H1 (cell line): ENCODE data around the gene SKAP1. TPM values are rescaled to one million over a fixed set of nuclear protein-coding genes. Genes with fewer than 3 reads are reported as not detected.

ENCODE experiments used
- CTCF ChIA-PET: fragments of 300-600 bp; sonication (Branson Sonifier 250); formaldehyde crosslinking; loops from one replicate; lab custom pipeline; 2021; ENCODE audit not compliant: partially characterized antibody; lab: Charles Lee
- POLR2A ChIA-PET: fragments of 300-600 bp; sonication (Branson Sonifier 250); formaldehyde crosslinking; loops from one replicate; lab custom pipeline; 2021; ENCODE audit warnings: inconsistent platforms; ENCODE audit not compliant: partially characterized antibody; lab: Charles Lee
- DNase-seq, 2 experiments: peaks; one replicate each; pipeline versions ENCODE4 v3.0.0 to v3.0.0-alpha.2; 2010 to 2022; ENCODE audit warnings: low spot score in 2 of 2, low read depth in 1 of 2, mixed read lengths in 1 of 2
- FAIRE-seq: peaks from 2 replicates; lab custom pipeline; 2011; peaks lifted over from hg19 to GRCh38; lab: Jason Lieb, UNC
- H2AFZ ChIP-seq: 2 replicates; pipeline ENCODE4 v1.8.1; 2012; ENCODE audit warnings: low read length, inconsistent platforms
- H2AK5ac ChIP-seq: 2 replicates; pipeline ENCODE4 v1.6.1; 2013; ENCODE audit warnings: low read depth, low read length
- H2BK120ac ChIP-seq: replicated peaks from 2 replicates; pipeline ENCODE3; 2013; ENCODE audit warnings: low read depth, low read length, inconsistent platforms
- H2BK12ac ChIP-seq: 2 replicates; pipeline ENCODE4 v1.6.1; 2013; ENCODE audit warnings: low read depth, low read length
- H2BK15ac ChIP-seq: 2 replicates; pipeline ENCODE4 v1.6.1; 2013; ENCODE audit warnings: low read length
- H2BK20ac ChIP-seq: 2 replicates; pipeline ENCODE4 v1.6.1; 2013; ENCODE audit warnings: low read length
- H2BK5ac ChIP-seq: 2 replicates; pipeline ENCODE4 v1.6.1; 2013; ENCODE audit warnings: low read depth, low read length
- H3K14ac ChIP-seq: 2 replicates; pipeline ENCODE4 v1.6.1; 2013; ENCODE audit warnings: inconsistent platforms; ENCODE audit not compliant: insufficient read length
- H3K18ac ChIP-seq: 2 replicates; pipeline ENCODE4 v1.6.1; 2013; ENCODE audit warnings: low read length; ENCODE audit errors: extremely low read depth
- H3K23ac ChIP-seq: 2 replicates; pipeline ENCODE4 v1.6.1; 2013; ENCODE audit warnings: inconsistent platforms; ENCODE audit not compliant: insufficient read length
- H3K23me2 ChIP-seq: 2 replicates; pipeline ENCODE4 v1.6.1; 2013; ENCODE audit warnings: low read depth, low read length
- H3K27ac ChIP-seq: 2 replicates; pipeline ENCODE4 v1.6.1; 2011; ENCODE audit warnings: low read depth, low read length, inconsistent platforms
- H3K27me3 ChIP-seq, 4 experiments: replicated peaks in 1 of 4; 1 replicate in 1 of 4; 2 replicates in 3 of 4; pipeline versions ENCODE4 v1.6.1 to v1.8.1; 2011 to 2013; ENCODE audit warnings: low read length in 3 of 4, mild to moderate bottlenecking in 3 of 4, inconsistent platforms in 2 of 4, mixed read lengths in 2 of 4, moderate library complexity in 1 of 4; ENCODE audit not compliant: control insufficient read depth in 3 of 4, insufficient read depth in 3 of 4; ENCODE audit errors: extremely low read depth in 1 of 4
- H3K36me3 ChIP-seq, 4 experiments: 2 replicates each; pipeline versions ENCODE4 v1.6.1 to v1.8.1; 2011 to 2013; ENCODE audit warnings: mild to moderate bottlenecking in 4 of 4, low read length in 3 of 4, moderate library complexity in 2 of 4, control low read depth in 1 of 4, inconsistent platforms in 1 of 4; ENCODE audit not compliant: insufficient read depth in 4 of 4, control insufficient read depth in 2 of 4
- H3K4ac ChIP-seq: replicated peaks from 2 replicates; pipeline ENCODE3; 2013; ENCODE audit warnings: low read length, low read depth, mixed read lengths, inconsistent platforms; ENCODE audit not compliant: insufficient read length
- H3K4me1 ChIP-seq, 4 experiments: replicated peaks in 1 of 4; 1 replicate in 1 of 4; 2 replicates in 3 of 4; pipeline versions ENCODE4 v1.6.1 to v1.8.1; 2011 to 2013; ENCODE audit warnings: low read length in 3 of 4, inconsistent platforms in 2 of 4, mixed read lengths in 1 of 4; ENCODE audit not compliant: insufficient read depth in 4 of 4, control insufficient read depth in 3 of 4
- H3K4me2 ChIP-seq, 2 experiments: 2 replicates each; pipeline versions ENCODE4 v1.6.1 to v1.8.1; 2011 to 2013; ENCODE audit warnings: low read depth in 2 of 2, low read length in 2 of 2, control low read depth in 1 of 2, inconsistent platforms in 1 of 2, mild to moderate bottlenecking in 1 of 2; ENCODE audit not compliant: insufficient read depth in 1 of 2
- H3K4me3 ChIP-seq, 4 experiments: fragments of 200-600, 300-600 bp in 1 of 4; sonication (generic), shearing (Covaris generic), sonication (Bioruptor Twin) in 1 of 4; 2 replicates each; pipeline versions ENCODE4 v1.5.1 to v1.8.1; 2011 to 2016; ENCODE audit warnings: low read length in 4 of 4, low read depth in 3 of 4, control low read depth in 2 of 4, inconsistent platforms in 2 of 4, mild to moderate bottlenecking in 2 of 4, mixed read lengths in 1 of 4, moderate library complexity in 1 of 4; ENCODE audit not compliant: insufficient read depth in 2 of 4; ENCODE audit errors: extremely low read depth in 1 of 4
- H3K56ac ChIP-seq: replicated peaks from 2 replicates; pipeline ENCODE3; 2013; ENCODE audit warnings: low read depth, mild to moderate bottlenecking, mixed read lengths, low read length, inconsistent platforms; ENCODE audit not compliant: insufficient read length
- H3K79me1 ChIP-seq: 2 replicates; pipeline ENCODE4 v1.6.1; 2013; ENCODE audit warnings: low read depth, low read length, control low read depth
- H3K79me2 ChIP-seq, 2 experiments: 2 replicates each; pipeline versions ENCODE4 v1.6.1 to v1.8.1; 2012 to 2013; ENCODE audit warnings: low read length in 2 of 2, mild to moderate bottlenecking in 2 of 2, inconsistent platforms in 1 of 2; ENCODE audit not compliant: insufficient read depth in 2 of 2, control insufficient read depth in 1 of 2
- H3K9ac ChIP-seq, 4 experiments: replicated peaks in 1 of 4; 1 replicate in 1 of 4; 2 replicates in 3 of 4; pipeline versions ENCODE4 v1.6.1 to v1.8.1; 2011 to 2013; ENCODE audit warnings: low read depth in 3 of 4, low read length in 3 of 4, control low read depth in 2 of 4, mild to moderate bottlenecking in 2 of 4, moderate library complexity in 2 of 4, inconsistent platforms in 1 of 4; ENCODE audit errors: extremely low read depth in 1 of 4
- H3K9me3 ChIP-seq, 2 experiments: 2 replicates each; pipeline versions ENCODE4 v1.6.1 to v1.8.1; 2012 to 2013; ENCODE audit warnings: mild to moderate bottlenecking in 2 of 2, moderate library complexity in 2 of 2, control low read depth in 1 of 2, inconsistent platforms in 1 of 2, low read depth in 1 of 2, low read length in 1 of 2, mixed read lengths in 1 of 2; ENCODE audit not compliant: insufficient read depth in 2 of 2
- H4K20me1 ChIP-seq, 2 experiments: replicated peaks in 1 of 2; 2 replicates each; pipeline versions ENCODE3 to v1.8.1; 2011 to 2013; ENCODE audit warnings: inconsistent platforms in 2 of 2, low read length in 2 of 2, mild to moderate bottlenecking in 1 of 2; ENCODE audit not compliant: insufficient read depth in 2 of 2, control insufficient read depth in 1 of 2
- H4K5ac ChIP-seq: 2 replicates; pipeline ENCODE4 v1.6.1; 2013; ENCODE audit warnings: low read length, low read depth, mixed read lengths, inconsistent platforms; ENCODE audit not compliant: insufficient read length
- H4K8ac ChIP-seq: 2 replicates; pipeline ENCODE4 v1.8.0; 2013; ENCODE audit warnings: mild to moderate bottlenecking, moderate library complexity, low read length, inconsistent platforms; ENCODE audit not compliant: insufficient read depth; ENCODE audit errors: extremely low read depth
- H4K91ac ChIP-seq: replicated peaks from 2 replicates; pipeline ENCODE3; 2013; ENCODE audit warnings: low read length, mixed read lengths, inconsistent platforms; ENCODE audit not compliant: insufficient read length
- BACH1 ChIP-seq: IDR thresholded peaks from 2 replicates; pipeline ENCODE4 v1.6.1; 2012; ENCODE audit warnings: low read length, improper control_type of control experiment
- EGR1 ChIP-seq: IDR thresholded peaks from 2 replicates; pipeline ENCODE4 v1.6.1; 2011; ENCODE audit warnings: low read depth, low read length, borderline replicate concordance
- EZH2 ChIP-seq: fragments of 200-600 bp; sonication (generic); IDR thresholded peaks from 2 replicates; pipeline ENCODE4 v1.7.1; 2012; ENCODE audit warnings: low read depth, mild to moderate bottlenecking, moderate library complexity, low read length, inconsistent platforms; ENCODE audit not compliant: severe bottlenecking
- KDM5A ChIP-seq: fragments of 200-600 bp; IDR thresholded peaks from 2 replicates; pipeline ENCODE4 v1.7.1; 2012; ENCODE audit warnings: mild to moderate bottlenecking, low read length, inconsistent platforms, mixed read lengths
- RBBP5 ChIP-seq: IDR thresholded peaks from 2 replicates; pipeline ENCODE4 v1.7.1; 2012; ENCODE audit warnings: low read depth, mild to moderate bottlenecking, inconsistent platforms, low read length, moderate library complexity, borderline replicate concordance
- SIRT6 ChIP-seq: IDR thresholded peaks from one replicate; pipeline ENCODE4 v1.7.1; 2012; ENCODE audit warnings: low read length, inconsistent platforms
- SP2 ChIP-seq: IDR thresholded peaks from 2 replicates; pipeline ENCODE4 v1.6.1; 2012; ENCODE audit warnings: mild to moderate bottlenecking, low read length, inconsistent platforms
- SP4 ChIP-seq: IDR thresholded peaks from 2 replicates; pipeline ENCODE4 v1.6.1; 2012; ENCODE audit warnings: low read length, inconsistent platforms
- YY1 ChIP-seq: IDR thresholded peaks from 2 replicates; pipeline ENCODE4 v1.6.1; 2011; ENCODE audit warnings: low read depth, mild to moderate bottlenecking, low read length
- WGBS, 2 experiments: shearing (Covaris generic) in 1 of 2; methylation state at CpG; one replicate each; pipeline versions ENCODE4 v1.1.6 to v1.1.7; 2013 to 2015; ENCODE audit warnings: low lambda C conversion rate in 2 of 2, mixed read lengths in 2 of 2, inconsistent platforms in 1 of 2, low coverage in 1 of 2, missing lambda C conversion rate in 1 of 2; ENCODE audit not compliant: insufficient replicate concordance in 2 of 2, insufficient coverage in 1 of 2, insufficient read length in 1 of 2; ENCODE audit errors: extremely low coverage in 1 of 2, missing lambda C conversion rate in 1 of 2; 5-methylcytosine and 5-hydroxymethylcytosine counted together
- polyA plus RNA-seq, 7 experiments: library from polyadenylated mRNA; depleted of rRNA in 3 of 7; stranded (reverse) in 5 of 7; unstranded in 2 of 7; fragments of >200 nt in 5 of 7; fragments of 200-250 nt in 2 of 7; gene quantifications; 1 replicate in 5 of 7; 2 replicates in 1 of 7; 4 replicates in 1 of 7; pipeline versions ENCODE4 v1.2.1 to v1.2.3, GENCODE V29; 2011 to 2013; ENCODE audit warnings: missing spikeins in 2 of 7, mixed read lengths in 2 of 7
- total RNA-seq: library from RNA; stranded (reverse); fragmentation: NEBNext Ultra II Directional; extraction: Animal tissue kit (Norgen Biotek cat#: 25700); gene quantifications from 2 replicates; pipeline ENCODE4 v1.2.1, GENCODE V29; 2021

The SKAP1 gene
- total and polyA plus RNA-seq, 2 of the 8 experiments (the other 6 are each of a cell fraction or from before 2014, with no cell fraction given) = not detected

- no peak overlapping the region for H3K4me3 ChIP-seq
- no peak overlapping the region for H3K56ac ChIP-seq
- no peak overlapping the region for H3K14ac ChIP-seq
- H3K4ac ChIP-seq = no peak overlapping the region
- H3K79me1 ChIP-seq = no peaks in the 10 kb centered on the region
- no peak overlapping the region for H2BK20ac ChIP-seq
- H2BK120ac ChIP-seq = no peak overlapping the region
- H3K23ac ChIP-seq = no peak overlapping the region
- H3K4me1 ChIP-seq = peaks cover 0 to 5% (median 3%) of the 10 kb centered on the region in 4 experiments; a peak in 3 of 7 replicates
- H2BK5ac ChIP-seq = no peak overlapping the region
- 81% methylated on average over 4 of the region's 4 CpGs; no CpG with 5 or more reads in 1 of the 2 experiments for WGBS, 2 experiments
- no peaks in the 10 kb centered on the region for H3K9me3 ChIP-seq
- DNase-seq (no peak), FAIRE-seq (no peak)
- H2AFZ ChIP-seq = no peak overlapping the region
- H3K18ac ChIP-seq = no peak overlapping the region
- no peaks in the 10 kb centered on the region for H3K36me3 ChIP-seq
- H3K4me2 ChIP-seq = no peak overlapping the region
- H2BK12ac ChIP-seq = no peak overlapping the region
- H3K79me2 ChIP-seq = no peaks in the 10 kb centered on the region
- H4K5ac ChIP-seq = no peak overlapping the region
- no peaks in the 10 kb centered on the region for H3K23me2 ChIP-seq
- no peak overlapping the region for H2BK15ac ChIP-seq
- no peak overlapping the region for H4K91ac ChIP-seq
- H2AK5ac ChIP-seq = no peak overlapping the region
- H3K27me3 ChIP-seq = no peaks in the 10 kb centered on the region
- no peak overlapping the region for H3K9ac ChIP-seq
- CTCF ChIA-PET = interaction anchor here (0.8 to 2.1 kb wide), 9 partner anchors 9 to 159 kb away, joined by 3 to 11 read pairs (median 3); no protein-coding TSS in a partner anchor
- H4K8ac ChIP-seq = no peak overlapping the region
- H3K27ac ChIP-seq = no peak overlapping the region
- no peaks in the 10 kb centered on the region for H4K20me1 ChIP-seq
- POLR2A ChIA-PET = no interaction called here
- TF ChIP-seq BACH1 (no peak), KDM5A (no peak), SP2 (no peak), EZH2 (no peak), EGR1 (no peak), SIRT6 (no peak), SP4 (no peak), YY1 (no peak), RBBP5 (no peak)
Observed at GRCh38 chr17:48178317-48178716, 251.7 kb downstream of the SKAP1 start.
